Measurements from ENCODE around the gene PCBP2. TPM values are rescaled to one million over a fixed set of nuclear protein-coding genes. Genes with fewer than 3 reads are reported as not detected.

The PCBP2 gene
- total and polyA plus RNA-seq, 2 donors (not counting 3 experiments of a cell fraction or from before 2014, with no cell fraction given), result 526 to 995 TPM

DNA sequence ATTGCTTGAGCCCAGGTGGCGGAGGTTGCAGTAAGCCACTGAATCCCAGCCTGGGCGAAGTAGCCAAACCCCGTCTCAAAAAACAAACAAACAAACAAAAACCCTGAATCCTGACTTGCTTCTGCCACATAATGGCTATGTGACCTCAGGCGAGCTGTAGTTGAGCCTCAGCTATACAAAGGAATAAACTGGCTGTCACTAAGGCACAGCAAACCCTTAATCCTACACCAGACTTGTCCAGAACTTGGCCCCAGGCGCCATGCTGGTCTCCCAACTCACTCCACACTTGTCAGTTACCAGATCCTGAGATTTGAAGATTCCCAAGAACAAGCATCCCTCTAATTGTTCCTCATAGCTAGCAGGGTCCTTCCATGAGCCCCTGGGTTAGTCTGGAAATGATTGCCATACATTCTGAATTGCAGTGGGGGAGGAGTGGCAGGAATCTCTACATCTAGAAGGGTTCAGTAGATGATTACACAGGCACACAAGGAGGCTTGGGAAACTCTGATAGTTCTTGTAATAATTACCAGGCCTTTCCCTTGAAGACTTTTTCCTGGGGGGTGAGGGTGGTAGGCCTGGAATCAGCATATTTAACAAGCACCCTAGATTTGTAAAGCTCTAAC, 37.5 kb downstream of the PCBP2 start:
- Histone ChIP-seq H3K4me2 (ENCODE audit: insufficient read depth, low read length) (no peak overlapping the region), H3K9me3 (replicated peaks; ENCODE audit: control insufficient read depth, insufficient read depth, low read length) (no peaks in the 10 kb centered on the region), H3K9me1 (replicated peaks; ENCODE audit: control insufficient read depth, extremely low read depth, insufficient read depth, low read length) (no peaks in the 10 kb centered on the region), H3K36me3 (ENCODE audit: control insufficient read depth in 2 of 2, extremely low read depth in 1 of 2, insufficient read depth in 2 of 2, low read length in 2 of 2) (peaks cover 0 to 19% of the 10 kb centered on the region in 2 experiments), H4K20me1 (replicated peaks; ENCODE audit: control insufficient read depth, extremely low read depth, insufficient read depth, low read length) (no peaks in the 10 kb centered on the region), H3K27me3 (ENCODE audit: control insufficient read depth in 2 of 2, insufficient read depth in 2 of 2, low read length in 2 of 2) (no peaks in the 10 kb centered on the region), H3K9ac (replicated peaks; ENCODE audit: extremely low read depth, insufficient read depth, low read length) (no peak overlapping the region), H3K27ac (ENCODE audit: insufficient read depth, low read depth, low read length) (no peak overlapping the region), H2AFZ (ENCODE audit: low read depth, low read length) (no peak overlapping the region), H3K79me2 (ENCODE audit: control insufficient read depth, insufficient read depth, low read length) (no peaks in the 10 kb centered on the region), H3K4me1 (ENCODE audit: control insufficient read depth, extremely low read depth, insufficient read depth, low read length) (peaks cover 11% of the 10 kb centered on the region), H3K4me3 (replicated peaks in 1 of 3; ENCODE audit: insufficient read depth in 1 of 3, low read depth in 1 of 3, low read length in 3 of 3) (no peak overlapping the region)
- CTCF ChIA-PET, result interaction anchor here (1.0 to 1.4 kb wide), 3 partner anchors 10 to 13 kb away, joined by 3 to 4 read pairs (median 4); partner anchors contain the start of genes MAP3K12 and TARBP2
- BruUV-seq (replicated peaks), result no TSS peak
- no peak for TF ChIP-seq FOS (IDR thresholded peaks at IDR 0.05; ENCODE audit: borderline replicate concordance, insufficient read depth, low read length)
- TF ChIP-seq, protein P1, sequence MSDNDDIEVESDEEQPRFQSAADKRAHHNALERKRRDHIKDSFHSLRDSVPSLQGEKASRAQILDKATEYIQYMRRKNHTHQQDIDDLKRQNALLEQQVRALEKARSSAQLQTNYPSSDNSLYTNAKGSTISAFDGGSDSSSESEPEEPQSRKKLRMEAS (IDR thresholded peaks at IDR 0.05; ENCODE audit: insufficient read depth, insufficient read length), result no peak
- TF ChIP-seq POLR2AphosphoS5 (IDR thresholded peaks at IDR 0.05; ENCODE audit: insufficient read depth, low read depth, low read length), result no peak
- TF ChIP-seq MYC (IDR thresholded peaks at IDR 0.05; ENCODE audit: low read depth, low read length), result no peak
- TF ChIP-seq JUN (IDR thresholded peaks at IDR 0.05; ENCODE audit: borderline replicate concordance, insufficient read depth, insufficient read length, low read depth), result no peak
- TF ChIP-seq EZH2 (IDR thresholded peaks at IDR 0.05; ENCODE audit: borderline replicate concordance, low read depth, low read length, severe bottlenecking), result no peak
- TF ChIP-seq, protein P2, sequence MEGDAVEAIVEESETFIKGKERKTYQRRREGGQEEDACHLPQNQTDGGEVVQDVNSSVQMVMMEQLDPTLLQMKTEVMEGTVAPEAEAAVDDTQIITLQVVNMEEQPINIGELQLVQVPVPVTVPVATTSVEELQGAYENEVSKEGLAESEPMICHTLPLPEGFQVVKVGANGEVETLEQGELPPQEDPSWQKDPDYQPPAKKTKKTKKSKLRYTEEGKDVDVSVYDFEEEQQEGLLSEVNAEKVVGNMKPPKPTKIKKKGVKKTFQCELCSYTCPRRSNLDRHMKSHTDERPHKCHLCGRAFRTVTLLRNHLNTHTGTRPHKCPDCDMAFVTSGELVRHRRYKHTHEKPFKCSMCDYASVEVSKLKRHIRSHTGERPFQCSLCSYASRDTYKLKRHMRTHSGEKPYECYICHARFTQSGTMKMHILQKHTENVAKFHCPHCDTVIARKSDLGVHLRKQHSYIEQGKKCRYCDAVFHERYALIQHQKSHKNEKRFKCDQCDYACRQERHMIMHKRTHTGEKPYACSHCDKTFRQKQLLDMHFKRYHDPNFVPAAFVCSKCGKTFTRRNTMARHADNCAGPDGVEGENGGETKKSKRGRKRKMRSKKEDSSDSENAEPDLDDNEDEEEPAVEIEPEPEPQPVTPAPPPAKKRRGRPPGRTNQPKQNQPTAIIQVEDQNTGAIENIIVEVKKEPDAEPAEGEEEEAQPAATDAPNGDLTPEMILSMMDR (IDR thresholded peaks at IDR 0.05; ENCODE audit: extremely low read depth in 1 of 2, insufficient read depth in 1 of 2, low read depth in 1 of 2, low read length in 2 of 2), result no peak
- TF ChIP-seq GATA2 (IDR thresholded peaks at IDR 0.05; ENCODE audit: insufficient read depth, insufficient read length, low read depth, low read length), result no peak
- no peak for TF ChIP-seq POLR2A (IDR thresholded peaks at IDR 0.05; ENCODE audit: low read depth, low read length)
- intact Hi-C loops (cut with micrococcal nuclease), result no loop called here
- DNase-seq (ENCODE audit: low read depth, low spot score) (no peak), FAIRE-seq (no peak)
- dilution Hi-C loops (cut with MboI; ENCODE audit: extremely low pct_ligation_motif_present, low sequenced_read_pairs), result no loop called here
- POLR2A ChIA-PET, result interaction anchor here (1.6 kb wide), 1 partner anchor 12 kb away, joined by 7 read pairs; the partner anchor contains the start of gene TARBP2

All from endothelial cell of umbilical vein (primary cell).